CD4-positive, alpha-beta T cell (primary cell): Measurements from ENCODE around the gene EGR2. TPM values are rescaled to one million over a fixed set of nuclear protein-coding genes. Genes with fewer than 3 reads are reported as not detected.

Source experiments
- ATAC-seq: fragments of 200-7000 bp; cut with Tn5 transposase; one replicate; pipeline ENCODE4 v1.10.0; 2022; ENCODE audit warnings: mild to moderate bottlenecking; ENCODE audit not compliant: poor library complexity
- CTCF ChIA-PET: fragments of 350-600 bp; sonication (Branson Sonifier 250); formaldehyde crosslinking; loops from one replicate; lab custom pipeline; 2021; ENCODE audit warnings: antibody characterized with exemption, inconsistent platforms; lab: Charles Lee
- POLR2A ChIA-PET: fragments of 350-600 bp; sonication (Branson Sonifier 250); formaldehyde crosslinking; loops from one replicate; lab custom pipeline; 2021; ENCODE audit warnings: antibody characterized with exemption, inconsistent platforms; lab: Charles Lee
- DNase-seq, 14 experiments: peaks; one replicate each; pipeline ENCODE4 v3.0.0-alpha.2; 2013 to 2020; ENCODE audit warnings: mixed read lengths in 2 of 14
- H3K27ac ChIP-seq, 2 donors: one replicate each; pipeline versions ENCODE4 v1.5.1 to v1.7.0; 2013; ENCODE audit warnings: low read length in 2 of 2, low read depth in 1 of 2, mild to moderate bottlenecking in 1 of 2
- H3K27me3 ChIP-seq, 2 experiments: 1 replicate in 1 of 2; 2 replicates in 1 of 2; pipeline versions ENCODE4 v1.6.1 to v1.7.0; 2013; ENCODE audit warnings: low read length in 2 of 2, control low read depth in 1 of 2, mild to moderate bottlenecking in 1 of 2, moderate library complexity in 1 of 2; ENCODE audit not compliant: insufficient read depth in 2 of 2, control insufficient read depth in 1 of 2
- H3K36me3 ChIP-seq: one replicate; pipeline ENCODE4 v1.6.1; 2013; ENCODE audit warnings: low read length, control low read depth; ENCODE audit not compliant: insufficient read depth
- H3K4me1 ChIP-seq: one replicate; pipeline ENCODE4 v1.6.1; 2013; ENCODE audit warnings: low read length, control low read depth; ENCODE audit not compliant: insufficient read depth
- H3K4me3 ChIP-seq: one replicate; pipeline ENCODE4 v1.5.1; 2013; ENCODE audit warnings: mild to moderate bottlenecking, low read length, moderate library complexity
- H3K9me3 ChIP-seq, 2 experiments: 1 replicate in 1 of 2; 2 replicates in 1 of 2; pipeline versions ENCODE4 v1.6.1 to v1.7.0; 2013; ENCODE audit warnings: low read length in 2 of 2, mild to moderate bottlenecking in 2 of 2, control low read depth in 1 of 2, moderate library complexity in 1 of 2; ENCODE audit not compliant: control insufficient read depth in 1 of 2, insufficient read depth in 1 of 2
- H3K27ac Mint-ChIP-seq: one replicate; pipeline ENCODE4 v1.8.0; 2020; ENCODE audit warnings: mixed read lengths
- H3K27me3 Mint-ChIP-seq: one replicate; pipeline ENCODE4 v1.8.0; 2021; ENCODE audit warnings: mixed read lengths
- H3K36me3 Mint-ChIP-seq: one replicate; pipeline ENCODE4 v1.8.0; 2021; ENCODE audit warnings: low read depth, mixed read lengths
- H3K4me1 Mint-ChIP-seq: one replicate; pipeline ENCODE4 v1.8.0; 2021; ENCODE audit warnings: low read depth, mixed read lengths
- H3K4me3 Mint-ChIP-seq: one replicate; pipeline ENCODE4 v1.8.0; 2020; ENCODE audit warnings: mild to moderate bottlenecking, mixed read lengths
- H3K9me3 Mint-ChIP-seq: one replicate; pipeline ENCODE4 v1.8.0; 2020; ENCODE audit warnings: mixed read lengths
- intact Hi-C, 2 experiments: fragments of 100-400 bp; cut with DNase I in 1 of 2; cut with micrococcal nuclease in 1 of 2; formaldehyde crosslinking; loops; one replicate each; pipeline versions ENCODE4 v1.15.1 to v1.9.0; 2023 to 2025; cut with DNase I, micrococcal nuclease
- total RNA-seq, 174 experiments: library from RNA in 2 of 174; stranded (reverse) in 2 of 174; gene quantifications; one replicate each; pipeline ENCODE4 v1.2.3 and lab custom pipeline; 2021 to 2026
- TF ChIP-seq, protein P1 (sequence below): fragments of 200-600 bp; IDR thresholded peaks from one replicate; pipeline ENCODE4 v1.8.0; 2022; ENCODE audit warnings: antibody characterized with exemption, mild to moderate bottlenecking

The EGR2 gene
- total RNA-seq, 2 experiments from 2014 or later, result 3.2 to 5.4 TPM

DNA sequence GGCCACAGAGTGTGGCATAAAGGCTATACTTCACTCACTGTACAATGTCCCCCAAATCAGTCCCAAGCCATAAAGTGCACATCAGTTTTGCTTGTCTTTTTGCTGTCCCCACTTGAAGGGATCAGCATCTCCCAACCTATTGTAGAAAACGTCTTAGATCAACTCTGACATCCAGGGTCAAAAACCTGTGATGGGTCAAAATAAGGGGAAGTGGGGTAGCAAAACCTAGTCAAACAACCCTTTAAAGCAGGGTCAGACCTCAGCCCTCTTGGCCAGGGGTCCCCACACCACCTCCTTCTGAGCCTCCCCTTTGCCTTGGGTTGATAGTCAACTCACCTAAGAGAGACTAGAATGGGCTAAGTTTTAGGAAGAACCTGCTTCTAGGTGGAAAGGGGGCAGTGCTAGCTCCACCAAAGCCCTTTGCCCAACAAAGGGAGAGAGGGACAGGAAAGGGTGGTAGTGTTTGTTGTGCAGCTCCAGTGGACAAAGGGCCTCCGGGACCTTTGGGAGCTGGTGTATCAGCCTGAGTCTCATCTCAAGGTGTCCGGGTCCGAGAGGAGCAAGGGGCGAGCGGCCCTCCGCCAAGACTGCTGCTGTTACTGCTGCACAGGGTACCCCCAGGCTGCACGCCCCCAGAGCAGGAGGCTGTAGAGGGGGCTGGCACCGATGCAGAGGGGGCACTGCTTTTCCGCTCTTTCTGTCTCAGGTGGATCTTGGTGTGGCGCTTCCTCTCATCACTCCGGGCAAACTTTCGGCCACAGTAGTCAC is 3.3 kb downstream of the EGR2 start:
- Mint-ChIP-seq H3K4me3 (peak overlapping the region; percentile 62), H3K9me3 (no peaks in the 10 kb centered on the region), H3K27ac (no peak overlapping the region), H3K27me3 (peaks cover 21% of the 10 kb centered on the region), H3K4me1 (peaks cover 71% of the 10 kb centered on the region), H3K36me3 (peaks cover 21% of the 10 kb centered on the region)
- TF ChIP-seq, protein P1, sequence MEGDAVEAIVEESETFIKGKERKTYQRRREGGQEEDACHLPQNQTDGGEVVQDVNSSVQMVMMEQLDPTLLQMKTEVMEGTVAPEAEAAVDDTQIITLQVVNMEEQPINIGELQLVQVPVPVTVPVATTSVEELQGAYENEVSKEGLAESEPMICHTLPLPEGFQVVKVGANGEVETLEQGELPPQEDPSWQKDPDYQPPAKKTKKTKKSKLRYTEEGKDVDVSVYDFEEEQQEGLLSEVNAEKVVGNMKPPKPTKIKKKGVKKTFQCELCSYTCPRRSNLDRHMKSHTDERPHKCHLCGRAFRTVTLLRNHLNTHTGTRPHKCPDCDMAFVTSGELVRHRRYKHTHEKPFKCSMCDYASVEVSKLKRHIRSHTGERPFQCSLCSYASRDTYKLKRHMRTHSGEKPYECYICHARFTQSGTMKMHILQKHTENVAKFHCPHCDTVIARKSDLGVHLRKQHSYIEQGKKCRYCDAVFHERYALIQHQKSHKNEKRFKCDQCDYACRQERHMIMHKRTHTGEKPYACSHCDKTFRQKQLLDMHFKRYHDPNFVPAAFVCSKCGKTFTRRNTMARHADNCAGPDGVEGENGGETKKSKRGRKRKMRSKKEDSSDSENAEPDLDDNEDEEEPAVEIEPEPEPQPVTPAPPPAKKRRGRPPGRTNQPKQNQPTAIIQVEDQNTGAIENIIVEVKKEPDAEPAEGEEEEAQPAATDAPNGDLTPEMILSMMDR, result no peak
- H3K27ac ChIP-seq, result no peak overlapping the region
- H3K36me3 ChIP-seq, result no peaks in the 10 kb centered on the region
- ChIA-PET CTCF (no interaction called here), POLR2A (no interaction called here)
- DNase-seq (no peak), ATAC-seq (no peak)
- intact Hi-C loops, result loop anchor here (10.0 kb wide), 3 partner anchors 288 to 908 kb away; partner anchors contain the start of gene ARID5B (in 1 of the 2)
- H3K9me3 ChIP-seq, result no peaks in the 10 kb centered on the region
- H3K4me3 ChIP-seq, result no peak overlapping the region
- peaks cover 8 to 14% of the 10 kb centered on the region in 2 experiments for H3K27me3 ChIP-seq
- H3K4me1 ChIP-seq, result peaks cover 41% of the 10 kb centered on the region

DNA sequence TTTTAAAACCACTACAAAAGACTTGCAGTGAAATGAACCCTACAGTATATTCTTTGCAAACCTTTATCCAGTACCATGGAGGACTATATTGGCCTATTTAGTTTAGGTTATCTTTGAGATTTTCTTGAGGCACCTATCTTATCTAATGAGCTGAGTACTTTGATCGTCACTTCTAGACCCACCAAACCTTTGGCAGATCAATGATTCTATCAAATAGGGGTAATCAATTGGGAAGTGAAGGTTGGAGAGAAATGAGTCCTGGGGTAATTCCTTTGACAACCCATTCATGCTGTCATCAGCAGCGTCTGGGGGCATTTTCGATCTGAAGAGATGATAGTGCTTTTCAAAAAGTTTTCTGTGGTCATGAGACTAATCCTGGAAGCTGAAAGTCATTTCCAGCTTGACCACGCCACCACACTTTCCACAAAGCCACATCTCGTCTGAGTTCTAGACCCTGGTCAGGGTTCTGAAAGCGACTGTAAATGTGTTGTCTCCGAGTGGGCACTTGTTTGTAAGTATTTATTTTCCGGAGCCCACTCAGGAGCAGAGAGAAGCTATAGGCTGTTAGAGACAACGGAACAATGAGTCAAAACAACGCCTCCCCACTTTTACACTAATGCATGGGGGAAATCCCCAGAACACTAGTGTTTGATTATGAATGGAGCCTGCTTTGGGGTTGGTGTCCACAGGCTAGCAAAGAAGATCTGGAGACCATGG is 4.8 kb downstream of the EGR2 start:
- H3K4me3 Mint-ChIP-seq, result peak overlapping the region; percentile 73
- ChIA-PET CTCF (interaction anchor here (0.6 kb wide), 1 partner anchor 26 kb away, joined by 3 read pairs; no protein-coding TSS in a partner anchor), POLR2A (interaction anchor here (0.6 to 0.9 kb wide), 2 partner anchors 171 to 174 kb away, joined by 3 to 4 read pairs; no protein-coding TSS in a partner anchor)
- no peak overlapping the region for H3K4me3 ChIP-seq
- H3K36me3 ChIP-seq, result peaks cover 2% of the 10 kb centered on the region
- TF ChIP-seq, protein P1, result no peak
- H3K27ac ChIP-seq, result no peak overlapping the region
- H3K4me1 Mint-ChIP-seq, result peaks cover 81% of the 10 kb centered on the region
- peak overlapping the region; percentile 68 for H3K27ac Mint-ChIP-seq
- DNase-seq (peak in 3 of 14 experiments; percentile 14 to 47 (median 45)), ATAC-seq (no peak)
- peaks cover 16% of the 10 kb centered on the region for H3K27me3 Mint-ChIP-seq
- peaks cover 30% of the 10 kb centered on the region for H3K36me3 Mint-ChIP-seq
- H3K4me1 ChIP-seq, result peaks cover 35% of the 10 kb centered on the region
- intact Hi-C loops, result loop anchor here (10.0 kb wide), 3 partner anchors 287 to 907 kb away; partner anchors contain the start of gene ARID5B (in 1 of the 2)
- no peaks in the 10 kb centered on the region for H3K9me3 ChIP-seq
- peaks cover 8 to 14% of the 10 kb centered on the region in 2 experiments for H3K27me3 ChIP-seq
- no peaks in the 10 kb centered on the region for H3K9me3 Mint-ChIP-seq

DNA sequence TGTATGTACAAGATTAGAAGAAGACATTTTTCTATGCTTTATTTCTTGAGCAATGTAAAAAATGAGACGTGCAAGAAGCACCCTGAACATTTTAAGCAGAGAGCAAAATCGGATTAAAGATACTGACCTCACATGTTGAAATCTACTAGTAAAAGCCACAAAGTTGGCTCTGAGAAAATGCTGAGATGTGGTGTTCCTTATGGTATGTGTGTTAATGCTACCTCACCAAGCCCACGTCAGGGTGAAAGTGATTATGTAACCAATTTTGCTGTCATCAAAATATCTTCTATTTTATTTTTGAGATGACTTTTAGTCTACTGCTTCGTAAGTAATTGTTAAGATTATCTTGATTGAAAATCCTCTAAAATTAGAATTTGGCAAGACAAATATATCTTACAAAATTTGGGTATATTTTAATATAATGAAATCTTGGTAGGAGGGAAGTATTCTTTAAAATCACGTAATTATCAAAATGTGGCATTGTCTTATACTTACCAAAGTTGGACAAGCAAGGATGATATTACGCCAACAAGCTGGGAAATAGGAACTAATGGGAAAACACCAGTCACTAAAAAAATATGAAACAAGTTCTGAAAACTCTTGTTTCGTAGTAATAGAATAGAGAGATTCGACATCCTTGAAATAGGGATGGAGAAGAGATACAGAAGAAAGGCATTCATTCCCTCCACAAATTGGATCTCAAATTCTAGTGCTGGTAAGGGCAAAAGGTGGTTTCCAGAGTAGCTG is 5.8 kb downstream of the EGR2 start:
- H3K4me3 Mint-ChIP-seq, result no peak overlapping the region

More for the DNA sequence above, 5.8 kb downstream of the EGR2 start:
- CTCF ChIA-PET, result interaction anchor here (0.6 kb wide), 2 partner anchors 25 to 101 kb away, joined by 3 read pairs; no protein-coding TSS in a partner anchor
- Mint-ChIP-seq H3K27ac (peak overlapping the region; percentile 68), H3K27me3 (peaks cover 12% of the 10 kb centered on the region), H3K36me3 (peaks cover 30% of the 10 kb centered on the region), H3K4me1 (peaks cover 81% of the 10 kb centered on the region), H3K9me3 (no peaks in the 10 kb centered on the region)
- H3K27me3 ChIP-seq, result peaks cover 8 to 10% of the 10 kb centered on the region in 2 experiments
- no peak overlapping the region for H3K27ac ChIP-seq
- DNase-seq, result no peak
- peaks cover 2% of the 10 kb centered on the region for H3K36me3 ChIP-seq
- H3K4me1 ChIP-seq, result peaks cover 35% of the 10 kb centered on the region
- intact Hi-C loops, result loop anchor here (10.0 kb wide), 3 partner anchors 286 to 906 kb away; partner anchors contain the start of gene ARID5B (in 1 of the 2)
- POLR2A ChIA-PET, result interaction anchor here (0.5 kb wide), 1 partner anchor 342 kb away, joined by 3 read pairs; no protein-coding TSS in a partner anchor
- no peaks in the 10 kb centered on the region for H3K9me3 ChIP-seq
- H3K4me3 ChIP-seq, result no peak overlapping the region
- TF ChIP-seq, protein P1, result no peak
- ATAC-seq, result no peak
